Lower leg skin (tissue), 3 donors: ENCODE measurements around the gene DOK1.

Source experiments
- CTCF ChIP-seq, 3 donors: fragments of 450-650 bp; IDR thresholded peaks; one replicate each; pipeline ENCODE4 v1.5.1; 2016; ENCODE audit warnings: antibody characterized with exemption in 3 of 3, mild to moderate bottlenecking in 3 of 3, moderate library complexity in 2 of 3
- POLR2A ChIP-seq, 2 donors: fragments of 450-650 bp; IDR thresholded peaks; one replicate each; pipeline ENCODE4 v1.6.1; 2016 to 2017; ENCODE audit warnings: antibody characterized with exemption in 2 of 2, mild to moderate bottlenecking in 1 of 2, moderate library complexity in 1 of 2

GRCh38 chr2:74555610-74556103 is 1.1 kb downstream of the DOK1 start:
- no peak for TF ChIP-seq CTCF (IDR thresholded peaks at IDR 0.05)
- no peak for TF ChIP-seq POLR2A (IDR thresholded peaks at IDR 0.05)
